SK-N-SH treated with all-trans-retinoic acid at 6 μM for 48 hours (cell line): Measurements from ENCODE around the gene FARP1.

Experiments used
- ARNTL ChIP-seq: fragments of 450-650 bp; formaldehyde crosslinking; IDR thresholded peaks from 2 replicates; pipeline ENCODE4 v1.5.0; 2020; ENCODE audit warnings: low read depth, mild to moderate bottlenecking, moderate library complexity, borderline replicate concordance
- CREB5 ChIP-seq: fragments of 250-450 bp; sonication (Bioruptor Pico); IDR thresholded peaks from 2 replicates; pipeline ENCODE4 v1.5.1; 2020; ENCODE audit warnings: low read depth, mild to moderate bottlenecking, moderate library complexity
- CSRNP3 ChIP-seq: fragments of 250-450 bp; sonication (Bioruptor Pico); IDR thresholded peaks from 2 replicates; pipeline ENCODE4 v1.5.1; 2021; ENCODE audit warnings: mild to moderate bottlenecking, moderate library complexity
- OSR1 ChIP-seq: fragments of 250-450 bp; sonication (Bioruptor Pico); IDR thresholded peaks from 2 replicates; pipeline ENCODE4 v1.8.0; 2022; ENCODE audit warnings: moderate library complexity, mild to moderate bottlenecking, inconsistent platforms
- PATZ1 ChIP-seq: fragments of 250-450 bp; sonication (Bioruptor Pico); IDR thresholded peaks from 2 replicates; pipeline ENCODE4 v1.8.0; 2020; ENCODE audit warnings: mild to moderate bottlenecking, moderate library complexity, borderline replicate concordance
- ZFP3 ChIP-seq: fragments of 250-450 bp; sonication (Bioruptor Pico); IDR thresholded peaks from 2 replicates; pipeline ENCODE4 v1.5.0; 2020; ENCODE audit warnings: mild to moderate bottlenecking, moderate library complexity
- ZFP30 ChIP-seq: fragments of 450-650 bp; formaldehyde crosslinking; IDR thresholded peaks from 2 replicates; pipeline ENCODE4 v1.5.0; 2022; ENCODE audit warnings: mild to moderate bottlenecking, moderate library complexity
- ZNF565 ChIP-seq: fragments of 450-650 bp; formaldehyde crosslinking; conservative IDR thresholded peaks from 2 replicates; pipeline ENCODE4 v1.5.0; 2020; ENCODE audit warnings: low read depth, mild to moderate bottlenecking, moderate library complexity
- TF ChIP-seq, protein P1 (sequence below): fragments of 250-450 bp; sonication (Bioruptor Pico); IDR thresholded peaks from 2 replicates; pipeline ENCODE4 v1.8.0; 2021; ENCODE audit warnings: low read depth, mild to moderate bottlenecking, moderate library complexity, borderline replicate concordance

DNA sequence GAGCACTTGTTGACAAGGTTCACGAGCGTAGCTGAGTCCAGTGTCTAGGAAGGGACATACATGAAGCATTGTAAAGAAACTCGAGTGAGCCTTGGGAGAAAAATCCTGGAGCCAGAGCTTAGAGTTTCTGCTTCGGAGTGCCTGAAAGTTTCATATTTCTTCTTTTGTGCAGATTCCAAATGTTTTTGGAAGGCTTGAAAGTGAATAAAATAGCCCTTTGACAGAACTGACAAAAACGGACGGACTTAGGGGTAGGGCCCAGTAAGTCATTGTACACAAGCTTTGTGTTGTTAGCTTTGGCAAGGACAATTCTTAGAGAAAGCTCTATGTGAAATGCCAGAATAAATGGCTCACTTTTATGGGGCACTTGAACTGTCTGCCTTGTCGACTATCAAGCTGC, 31.4 kb downstream of the FARP1 start:
- TF ChIP-seq, protein P1, sequence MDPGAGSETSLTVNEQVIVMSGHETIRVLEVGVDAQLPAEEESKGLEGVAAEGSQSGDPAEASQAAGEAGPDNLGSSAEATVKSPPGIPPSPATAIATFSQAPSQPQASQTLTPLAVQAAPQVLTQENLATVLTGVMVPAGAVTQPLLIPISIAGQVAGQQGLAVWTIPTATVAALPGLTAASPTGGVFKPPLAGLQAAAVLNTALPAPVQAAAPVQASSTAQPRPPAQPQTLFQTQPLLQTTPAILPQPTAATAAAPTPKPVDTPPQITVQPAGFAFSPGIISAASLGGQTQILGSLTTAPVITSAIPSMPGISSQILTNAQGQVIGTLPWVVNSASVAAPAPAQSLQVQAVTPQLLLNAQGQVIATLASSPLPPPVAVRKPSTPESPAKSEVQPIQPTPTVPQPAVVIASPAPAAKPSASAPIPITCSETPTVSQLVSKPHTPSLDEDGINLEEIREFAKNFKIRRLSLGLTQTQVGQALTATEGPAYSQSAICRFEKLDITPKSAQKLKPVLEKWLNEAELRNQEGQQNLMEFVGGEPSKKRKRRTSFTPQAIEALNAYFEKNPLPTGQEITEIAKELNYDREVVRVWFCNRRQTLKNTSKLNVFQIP (CRISPR knock-in tag), result no peak
- TF ChIP-seq ZNF565 (CRISPR knock-in tag) (no peak), PATZ1 (CRISPR knock-in tag) (no peak), ZFP3 (CRISPR knock-in tag) (no peak), ZFP30 (CRISPR knock-in tag) (no peak), CSRNP3 (CRISPR knock-in tag) (no peak), OSR1 (no peak), CREB5 (CRISPR knock-in tag) (no peak), ARNTL (CRISPR knock-in tag) (no peak)
